UCSD-AML1 (cell line): Measurements from ENCODE around the gene PPP6R3.

Source experiments
- DNase-seq: peaks from one replicate; lab custom pipeline; 2025; ENCODE audit not compliant: unreplicated experiment; lab: John Stamatoyannopoulos, UW

PPP6R3 gene

GRCh38 chr11:68549789-68550484, 89.4 kb downstream of the PPP6R3 start:
- DNase-seq, result no peak

GRCh38 chr11:68550485-68550817, 89.9 kb downstream of the PPP6R3 start:
- peak; percentile 68 for DNase-seq

GRCh38 chr11:68551223-68551622, 90.7 kb downstream of the PPP6R3 start:
- no peak for DNase-seq

GRCh38 chr11:68551777-68552176, 91.2 kb downstream of the PPP6R3 start:
- no peak for DNase-seq

GRCh38 chr11:68552542-68552941, 92.0 kb downstream of the PPP6R3 start:
- DNase-seq, result no peak

GRCh38 chr11:68560216-68560615, 99.7 kb downstream of the PPP6R3 start:
- DNase-seq, result no peak

- DNase-seq, result no peak
These were observed 102.9 kb downstream of the PPP6R3 start for GRCh38 chr11:68563454-68563853.

GRCh38 chr11:68564261-68564660, 103.7 kb downstream of the PPP6R3 start:
- no peak for DNase-seq

GRCh38 chr11:68565768-68566167, 105.2 kb downstream of the PPP6R3 start:
- DNase-seq, result no peak

- DNase-seq, result no peak
These were observed 107.0 kb downstream of the PPP6R3 start for GRCh38 chr11:68567553-68567952.

GRCh38 chr11:68569357-68569756, 108.8 kb downstream of the PPP6R3 start:
- no peak for DNase-seq

GRCh38 chr11:68570691-68571090, 110.1 kb downstream of the PPP6R3 start:
- no peak for DNase-seq

GRCh38 chr11:68574308-68574707, 113.8 kb downstream of the PPP6R3 start:
- DNase-seq, result no peak

GRCh38 chr11:68575025-68575665, 114.6 kb downstream of the PPP6R3 start:
- DNase-seq, result no peak

- DNase-seq, result no peak
These were observed 118.9 kb downstream of the PPP6R3 start for GRCh38 chr11:68579455-68579854.

GRCh38 chr11:68581439-68581838, 120.9 kb downstream of the PPP6R3 start:
- no peak for DNase-seq

- no peak for DNase-seq
These were observed 121.3 kb downstream of the PPP6R3 start for GRCh38 chr11:68581901-68582300.

- DNase-seq, result no peak
These were observed 122.0 kb downstream of the PPP6R3 start for GRCh38 chr11:68582416-68583040.

GRCh38 chr11:68583041-68583446, 122.5 kb downstream of the PPP6R3 start:
- no peak for DNase-seq

- peak; percentile 41 for DNase-seq
These were observed 123.5 kb downstream of the PPP6R3 start for GRCh38 chr11:68584097-68584496.

GRCh38 chr11:68584991-68585524, 124.5 kb downstream of the PPP6R3 start:
- DNase-seq, result no peak

GRCh38 chr11:68589547-68590216, 129.1 kb downstream of the PPP6R3 start:
- DNase-seq, result no peak
